Fibroblast of the aortic adventitia (primary cell): ENCODE data around the gene CCDC27. TPM values are rescaled to one million over a fixed set of nuclear protein-coding genes. Genes with fewer than 3 reads are reported as not detected.

Source experiments
- DNase-seq: peaks from one replicate; pipeline ENCODE4 v3.0.0-alpha.2; 2010; ENCODE audit warnings: low read depth
- H3K4me3 ChIP-seq: 2 replicates; pipeline ENCODE4 v1.5.1; 2011; ENCODE audit warnings: low read depth, mild to moderate bottlenecking, control low read depth, low read length, moderate library complexity
- CTCF ChIP-seq: IDR thresholded peaks from 2 replicates; pipeline ENCODE4 v1.5.1; 2011; ENCODE audit warnings: mild to moderate bottlenecking, low read length, control low read depth, inconsistent platforms; ENCODE audit not compliant: insufficient read depth
- total RNA-seq: library from RNA; depleted of rRNA; stranded (reverse); fragments of >200 nt; gene quantifications from 2 replicates; pipeline ENCODE4 v1.2.3, GENCODE V29; 2012; ENCODE audit warnings: low replicate concordance

Gene CCDC27
- total RNA-seq, 1 donor = not detected

- TF ChIP-seq CTCF = no peak
- DNase-seq = peak; percentile 46
Measured at GRCh38 chr1:3772027-3772714, 19.9 kb downstream of the CCDC27 start.

GRCh38 chr1:3772715-3773571 lies 20.7 kb downstream of the CCDC27 start, which contains the start of gene SMIM1:
Gene SMIM1, plus strand, starts transcription at chr1:3772749. Its CDS starts 2,625 bp downstream, at chr1:3775374.
- peak within 1 kb of the TSS; percentile 60 for H3K4me3 ChIP-seq
- no peak for TF ChIP-seq CTCF
- DNase-seq = no peak

More at GRCh38 chr1:3772027-3772714, 19.9 kb downstream of the CCDC27 start:
- peak overlapping the region; percentile 60 for H3K4me3 ChIP-seq

- H3K4me3 ChIP-seq = no peak overlapping the region
- DNase-seq = no peak
- no peak for TF ChIP-seq CTCF
Measured at GRCh38 chr1:3773572-3774275, 21.5 kb downstream of the CCDC27 start.

- TF ChIP-seq CTCF = no peak
- no peak for DNase-seq
- H3K4me3 ChIP-seq = no peak overlapping the region
Measured at GRCh38 chr1:3774276-3774945, 22.2 kb downstream of the CCDC27 start.

GRCh38 chr1:3774946-3775489 lies 22.8 kb downstream of the CCDC27 start:
- H3K4me3 ChIP-seq = no peak overlapping the region
- no peak for DNase-seq

More at GRCh38 chr1:3774946-3775489, 22.8 kb downstream of the CCDC27 start:
- TF ChIP-seq CTCF = no peak
